ENCODE measurements around the gene CEP112. TPM values are rescaled to one million over a fixed set of nuclear protein-coding genes. Genes with fewer than 3 reads are reported as not detected.

Gene CEP112
- total RNA-seq, 4 donors from 2014 or later: 14.6 to 21.2 (median 20.2) TPM

DNA sequence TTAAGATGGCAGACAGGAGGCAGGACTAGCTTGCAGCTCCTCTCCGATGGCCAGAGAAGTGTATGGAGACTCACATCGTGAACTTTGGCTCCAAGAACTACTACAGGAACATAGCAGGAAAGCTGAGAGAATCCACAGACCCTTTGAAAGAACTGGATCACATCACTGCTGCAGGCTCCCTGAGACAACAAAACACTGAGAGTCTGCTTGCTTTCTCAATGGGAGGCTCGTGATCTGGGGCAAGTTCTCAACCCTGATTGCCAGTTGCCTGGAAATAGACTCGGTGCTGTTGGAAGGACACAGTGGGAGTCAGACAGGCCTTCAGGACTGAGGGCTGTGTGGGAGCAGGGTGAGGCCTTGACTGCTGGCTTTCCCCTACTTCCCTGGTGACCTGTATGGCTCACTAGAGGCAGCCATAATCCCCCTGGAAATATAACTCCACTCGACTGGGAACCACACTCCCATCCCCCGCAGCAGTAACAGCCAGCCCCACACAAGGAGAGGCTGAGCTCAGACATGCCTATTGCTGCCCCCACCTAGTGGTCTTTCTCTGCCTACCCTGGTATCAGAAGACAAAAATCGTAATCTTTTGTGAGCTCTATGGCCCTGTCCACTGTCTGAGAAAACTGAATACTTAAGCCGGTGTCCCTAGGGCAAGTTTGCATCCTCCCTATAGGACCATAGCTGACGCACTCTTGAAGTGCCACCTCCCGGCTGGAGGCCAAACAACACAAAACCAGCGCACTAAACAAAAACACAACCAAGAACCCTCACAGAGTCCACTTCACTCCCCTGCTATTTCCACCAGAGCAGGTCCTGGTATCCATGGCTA, 238.4 kb downstream of the CEP112 start:
- 72 to 74% methylated on average over 11 of the region's 11 CpGs for WGBS, 2 donors
- Histone ChIP-seq H3K9me3 (no peaks in the 10 kb centered on the region), H3K4me3 (replicated peaks in 1 of 3) (no peak overlapping the region), H3K27ac (no peak overlapping the region), H3K27me3 (no peaks in the 10 kb centered on the region), H3K4me1 (no peaks in the 10 kb centered on the region), H3K36me3 (no peaks in the 10 kb centered on the region)
- intact Hi-C loops (cut with DNase I): no loop called here
- TF ChIP-seq, protein P1, sequence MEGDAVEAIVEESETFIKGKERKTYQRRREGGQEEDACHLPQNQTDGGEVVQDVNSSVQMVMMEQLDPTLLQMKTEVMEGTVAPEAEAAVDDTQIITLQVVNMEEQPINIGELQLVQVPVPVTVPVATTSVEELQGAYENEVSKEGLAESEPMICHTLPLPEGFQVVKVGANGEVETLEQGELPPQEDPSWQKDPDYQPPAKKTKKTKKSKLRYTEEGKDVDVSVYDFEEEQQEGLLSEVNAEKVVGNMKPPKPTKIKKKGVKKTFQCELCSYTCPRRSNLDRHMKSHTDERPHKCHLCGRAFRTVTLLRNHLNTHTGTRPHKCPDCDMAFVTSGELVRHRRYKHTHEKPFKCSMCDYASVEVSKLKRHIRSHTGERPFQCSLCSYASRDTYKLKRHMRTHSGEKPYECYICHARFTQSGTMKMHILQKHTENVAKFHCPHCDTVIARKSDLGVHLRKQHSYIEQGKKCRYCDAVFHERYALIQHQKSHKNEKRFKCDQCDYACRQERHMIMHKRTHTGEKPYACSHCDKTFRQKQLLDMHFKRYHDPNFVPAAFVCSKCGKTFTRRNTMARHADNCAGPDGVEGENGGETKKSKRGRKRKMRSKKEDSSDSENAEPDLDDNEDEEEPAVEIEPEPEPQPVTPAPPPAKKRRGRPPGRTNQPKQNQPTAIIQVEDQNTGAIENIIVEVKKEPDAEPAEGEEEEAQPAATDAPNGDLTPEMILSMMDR (IDR thresholded peaks at IDR 0.05): no peak
- no peak for TF ChIP-seq POLR2A (IDR thresholded peaks at IDR 0.05)
- DNase-seq: no peak

DNA sequence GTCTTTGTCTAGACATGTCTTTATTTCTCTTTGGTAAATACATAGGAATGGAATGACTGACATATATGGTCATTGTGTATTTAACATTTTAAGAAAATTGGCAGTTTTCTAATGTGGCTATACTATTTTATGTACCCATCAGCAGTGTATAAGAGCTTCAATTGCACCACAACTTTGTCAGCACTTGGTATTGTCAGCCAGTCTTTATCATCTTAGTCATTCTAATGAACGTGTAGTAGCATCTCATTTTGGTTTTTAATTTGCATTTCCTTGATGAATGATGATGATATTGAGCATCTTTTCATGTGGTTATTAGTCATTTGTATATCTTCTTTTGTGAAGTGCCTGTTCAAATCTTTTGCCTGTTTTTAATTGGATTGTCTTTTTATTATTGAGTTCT, 239.3 kb downstream of the CEP112 start:
- DNase-seq: no peak
- intact Hi-C loops (cut with DNase I): no loop called here
- H3K9me3 ChIP-seq: no peaks in the 10 kb centered on the region
- no peaks in the 10 kb centered on the region for H3K36me3 ChIP-seq
- no peaks in the 10 kb centered on the region for H3K4me1 ChIP-seq
- 91 to 98% methylated on average over 1 of the region's 1 CpG for WGBS, 2 donors
- no peak overlapping the region for H3K4me3 ChIP-seq (replicated peaks in 1 of 3)
- TF ChIP-seq, protein P1 (IDR thresholded peaks at IDR 0.05): no peak
- no peak for TF ChIP-seq POLR2A (IDR thresholded peaks at IDR 0.05)
- H3K27ac ChIP-seq: no peak overlapping the region
- H3K27me3 ChIP-seq: no peaks in the 10 kb centered on the region

DNA sequence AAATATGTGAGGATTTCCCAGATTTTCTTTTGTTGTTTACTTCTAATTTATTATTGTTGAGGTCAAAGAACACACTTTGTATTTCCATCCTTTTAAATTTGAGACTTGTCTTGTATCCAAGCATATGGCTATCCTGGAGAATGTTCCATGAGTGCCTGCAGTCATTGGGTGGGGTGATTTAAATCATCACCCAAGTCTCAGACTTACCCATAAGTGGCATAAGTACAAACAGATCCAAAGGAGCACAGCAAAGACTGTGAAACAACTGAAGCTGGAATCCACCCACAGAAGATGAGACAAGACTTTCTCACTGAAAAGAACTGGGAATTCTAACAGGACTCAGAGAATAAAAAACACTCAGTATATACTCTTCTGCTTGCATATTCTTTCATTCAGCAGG, 239.9 kb downstream of the CEP112 start:
- no peak overlapping the region for H3K4me3 ChIP-seq (replicated peaks in 1 of 3)
- no peaks in the 10 kb centered on the region for H3K4me1 ChIP-seq
- no peak overlapping the region for H3K27ac ChIP-seq
- H3K36me3 ChIP-seq: no peaks in the 10 kb centered on the region
- intact Hi-C loops (cut with DNase I): no loop called here
- TF ChIP-seq, protein P1 (IDR thresholded peaks at IDR 0.05): no peak
- TF ChIP-seq POLR2A (IDR thresholded peaks at IDR 0.05): no peak
- H3K9me3 ChIP-seq: no peaks in the 10 kb centered on the region
- H3K27me3 ChIP-seq: no peaks in the 10 kb centered on the region
- DNase-seq: no peak

DNA sequence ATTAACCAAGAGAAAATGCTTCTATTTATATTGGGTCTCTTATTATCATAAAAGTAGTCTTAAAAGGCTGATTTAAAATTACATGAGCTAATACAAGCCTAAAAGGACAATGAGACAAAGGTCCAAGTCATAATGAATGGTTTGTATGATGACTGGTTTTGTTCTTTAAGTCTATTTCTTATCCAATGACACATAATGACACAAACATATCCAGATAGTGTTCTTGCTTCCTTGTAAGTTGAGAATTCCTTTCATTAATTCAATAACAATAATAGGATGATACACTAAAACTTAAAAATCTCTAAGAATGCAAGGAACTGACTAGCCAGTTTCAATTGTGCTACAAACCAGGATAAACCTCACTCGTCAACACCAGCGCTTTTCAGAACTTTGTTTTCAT, 244.1 kb downstream of the CEP112 start:
- Histone ChIP-seq H3K27ac (no peak overlapping the region), H3K4me1 (no peaks in the 10 kb centered on the region), H3K27me3 (no peaks in the 10 kb centered on the region), H3K4me3 (replicated peaks in 1 of 3) (no peak overlapping the region), H3K9me3 (no peaks in the 10 kb centered on the region), H3K36me3 (no peaks in the 10 kb centered on the region)
- WGBS, 2 donors: 97 to 99% methylated on average over 2 of the region's 2 CpGs
- no peak for TF ChIP-seq POLR2A (IDR thresholded peaks at IDR 0.05)
- TF ChIP-seq, protein P1 (IDR thresholded peaks at IDR 0.05): no peak
- intact Hi-C loops (cut with DNase I): no loop called here
- no peak for DNase-seq

DNA sequence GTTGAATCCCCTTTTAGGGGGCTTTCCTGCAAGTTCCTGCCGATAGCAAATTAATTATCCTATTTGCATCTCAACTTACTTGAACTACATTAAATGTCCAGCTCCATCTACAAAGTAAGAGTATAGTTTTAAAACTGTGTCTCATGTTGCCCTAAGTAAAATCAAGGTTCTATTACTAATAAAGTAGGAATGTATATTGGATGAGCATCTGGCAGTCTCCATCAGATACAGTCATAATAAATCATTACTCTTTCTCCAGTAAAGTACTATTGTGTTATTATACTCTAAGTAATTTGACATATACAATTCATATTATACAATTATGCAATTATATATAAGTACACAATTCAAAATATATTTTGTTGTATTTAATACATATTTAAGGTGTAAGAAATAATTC, 249.3 kb downstream of the CEP112 start:
- no peaks in the 10 kb centered on the region for H3K9me3 ChIP-seq
- DNase-seq: no peak
- H3K27me3 ChIP-seq: no peaks in the 10 kb centered on the region
- no peak for TF ChIP-seq POLR2A (IDR thresholded peaks at IDR 0.05)
- TF ChIP-seq, protein P1 (IDR thresholded peaks at IDR 0.05): no peak
- H3K36me3 ChIP-seq: no peaks in the 10 kb centered on the region
- H3K4me1 ChIP-seq: no peaks in the 10 kb centered on the region
- intact Hi-C loops (cut with DNase I): no loop called here
- H3K4me3 ChIP-seq (replicated peaks in 1 of 3): no peak overlapping the region
- 93 to 95% methylated on average over 1 of the region's 1 CpG for WGBS, 2 donors
- no peak overlapping the region for H3K27ac ChIP-seq
